ENCODE measurements around the gene GPAT3. TPM values are rescaled to one million over a fixed set of nuclear protein-coding genes. Genes with fewer than 3 reads are reported as not detected.

Gene GPAT3
- total RNA-seq, 1 donor from 2014 or later: 1.5 TPM

DNA sequence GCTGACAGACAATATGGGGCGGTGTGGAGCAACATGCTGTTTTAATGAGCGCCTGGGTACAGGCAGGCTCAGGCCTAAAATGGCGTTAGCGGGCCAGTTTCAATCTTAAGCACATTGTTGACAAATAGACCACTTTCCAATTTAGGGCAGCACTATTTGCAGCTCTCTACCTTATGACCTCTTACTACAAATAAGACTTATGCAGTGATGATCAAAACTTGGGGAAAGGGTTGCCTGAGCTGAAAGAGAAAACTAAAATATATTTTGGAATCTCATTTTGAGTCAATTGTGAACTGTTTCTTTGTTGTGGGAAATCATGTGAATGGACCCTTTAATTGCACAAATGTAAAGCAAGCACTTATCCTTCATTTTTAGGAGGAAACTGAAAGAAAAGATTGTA is 25.5 kb upstream of the GPAT3 start:
- intact Hi-C loops (cut with DNase I): no loop called here
- H3K36me3 ChIP-seq: no peaks in the 10 kb centered on the region
- no peaks in the 10 kb centered on the region for H3K27me3 ChIP-seq
- H3K27ac ChIP-seq: no peak overlapping the region
- H3K4me1 ChIP-seq: no peaks in the 10 kb centered on the region
- no peak for TF ChIP-seq CTCF (IDR thresholded peaks at IDR 0.05)
- DNase-seq (ENCODE audit: low spot score in 2 of 2): no peak
- H3K4me3 ChIP-seq: no peak overlapping the region
- H3K9me3 ChIP-seq: no peaks in the 10 kb centered on the region

GRCh38 chr4:83516042-83516772 is 19.7 kb upstream of the GPAT3 start:
- DNase-seq (ENCODE audit: low spot score in 2 of 2): no peak
- intact Hi-C loops (cut with DNase I): no loop called here

DNA sequence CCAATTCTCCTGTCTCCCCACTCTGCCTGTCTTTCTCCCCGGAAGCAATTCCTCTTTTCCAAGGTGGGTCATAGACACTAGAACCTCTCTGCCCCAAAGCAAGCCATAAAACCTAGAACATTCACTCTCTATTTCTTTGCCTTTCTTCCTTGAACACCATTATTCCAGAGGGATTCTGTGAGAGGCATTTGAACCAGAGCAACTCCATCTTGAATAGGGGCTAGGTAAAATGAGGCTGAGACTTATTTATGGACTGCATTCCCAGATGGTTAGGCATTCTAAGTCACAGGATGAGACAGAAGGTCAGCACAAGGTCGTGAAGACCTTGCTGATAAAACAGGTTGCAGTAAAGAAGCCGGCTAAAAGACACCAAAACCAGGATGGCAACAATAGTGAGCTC is 13.7 kb upstream of the GPAT3 start:
- Histone ChIP-seq H3K4me3 (no peak overlapping the region), H3K27ac (no peak overlapping the region), H3K36me3 (no peaks in the 10 kb centered on the region), H3K4me1 (no peaks in the 10 kb centered on the region), H3K27me3 (no peaks in the 10 kb centered on the region), H3K9me3 (no peaks in the 10 kb centered on the region)
- DNase-seq (ENCODE audit: low spot score in 2 of 2): no peak
- no peak for TF ChIP-seq CTCF (IDR thresholded peaks at IDR 0.05)
- intact Hi-C loops (cut with DNase I): no loop called here

More at GRCh38 chr4:83516042-83516772, 19.7 kb upstream of the GPAT3 start:
- H3K9me3 ChIP-seq: no peaks in the 10 kb centered on the region
- H3K27me3 ChIP-seq: no peaks in the 10 kb centered on the region
- TF ChIP-seq CTCF (IDR thresholded peaks at IDR 0.05): no peak
- no peak overlapping the region for H3K27ac ChIP-seq
- H3K4me1 ChIP-seq: no peaks in the 10 kb centered on the region
- H3K4me3 ChIP-seq: no peak overlapping the region
- H3K36me3 ChIP-seq: no peaks in the 10 kb centered on the region

- H3K4me3 ChIP-seq: no peak overlapping the region
- no peaks in the 10 kb centered on the region for H3K36me3 ChIP-seq
- H3K4me1 ChIP-seq: no peaks in the 10 kb centered on the region
- H3K27ac ChIP-seq: no peak overlapping the region
- no peaks in the 10 kb centered on the region for H3K27me3 ChIP-seq
- intact Hi-C loops (cut with DNase I): no loop called here
- no peaks in the 10 kb centered on the region for H3K9me3 ChIP-seq
- no peak for DNase-seq (ENCODE audit: low spot score in 2 of 2)
- TF ChIP-seq CTCF (IDR thresholded peaks at IDR 0.05): no peak
Measured at GRCh38 chr4:83527671-83528070, 8.2 kb upstream of the GPAT3 start.

- intact Hi-C loops (cut with DNase I): loop anchor here (1.0 to 5.0 kb wide), 3 partner anchors 51 to 82 kb away; partner anchors contain the start of genes ABRAXAS1, HELQ and MRPS18C
- no peak for DNase-seq (ENCODE audit: low spot score in 2 of 2)
- no peak for TF ChIP-seq CTCF (IDR thresholded peaks at IDR 0.05)
Measured at GRCh38 chr4:83536362-83537272, 709 bp downstream of the GPAT3 start.

More at GRCh38 chr4:83536362-83537272, 709 bp downstream of the GPAT3 start:
- no peaks in the 10 kb centered on the region for H3K36me3 ChIP-seq
- H3K4me3 ChIP-seq: peak overlapping the region; percentile 82 to 86
- no peaks in the 10 kb centered on the region for H3K27me3 ChIP-seq
- peak overlapping the region; percentile 35 to 66 for H3K27ac ChIP-seq
- H3K9me3 ChIP-seq: no peaks in the 10 kb centered on the region
- H3K4me1 ChIP-seq: no peaks in the 10 kb centered on the region

All from ascending aorta (tissue), 2 donors.